KMS-11 (cell line): ENCODE data around the gene BBIP1.
"Not testable (repeated sequence)": the region's sequence is repeated elsewhere in the genome, so short reads cannot be mapped to it uniquely, and the experiment has no call there.

Experiments
- H2AFZ ChIP-seq: fragments of 200-600 bp; sonication (generic); 2 replicates; pipeline ENCODE4 v1.6.1; 2016; ENCODE audit warnings: antibody characterized with exemption, mixed run types, low read depth
- H3K27ac ChIP-seq: fragments of 200-600 bp; sonication (generic); 2 replicates; pipeline ENCODE4 v1.6.1; 2016; ENCODE audit warnings: mild to moderate bottlenecking, mixed run types
- H3K27me3 ChIP-seq: fragments of 200-600 bp; sonication (generic); 2 replicates; pipeline ENCODE4 v1.6.1; 2017; ENCODE audit warnings: mild to moderate bottlenecking, low read depth, mixed run types, moderate library complexity; ENCODE audit not compliant: insufficient read depth
- H3K36me3 ChIP-seq: fragments of 200-600 bp; sonication (generic); 2 replicates; pipeline ENCODE4 v1.6.1; 2017; ENCODE audit warnings: mild to moderate bottlenecking, mixed run types; ENCODE audit not compliant: insufficient read depth
- H3K4me1 ChIP-seq: fragments of 200-600 bp; sonication (generic); 2 replicates; pipeline ENCODE4 v1.6.1; 2016; ENCODE audit warnings: mild to moderate bottlenecking, low read depth, mixed run types; ENCODE audit not compliant: poor library complexity, severe bottlenecking
- H3K4me2 ChIP-seq: fragments of 200-600 bp; sonication (generic); 2 replicates; pipeline ENCODE4 v1.7.0; 2016; ENCODE audit warnings: mild to moderate bottlenecking, mixed run types
- H3K4me3 ChIP-seq: fragments of 200-600 bp; sonication (generic); IDR thresholded peaks from 2 replicates; pipeline ENCODE4 v1.6.1; 2017; ENCODE audit warnings: low read depth, low read length, mixed read lengths; ENCODE audit not compliant: insufficient read depth
- H3K79me2 ChIP-seq: fragments of 200-600 bp; sonication (generic); 2 replicates; pipeline ENCODE4 v1.6.1; 2016; ENCODE audit warnings: low read depth, mixed run types; ENCODE audit not compliant: insufficient read depth
- H3K9ac ChIP-seq: fragments of 200-600 bp; sonication (generic); 2 replicates; pipeline ENCODE4 v1.6.1; 2016; ENCODE audit warnings: mild to moderate bottlenecking, mixed run types
- H4K20me1 ChIP-seq: fragments of 200-600 bp; sonication (generic); 2 replicates; pipeline ENCODE4 v1.6.1; 2016; ENCODE audit warnings: mild to moderate bottlenecking, mixed run types; ENCODE audit not compliant: insufficient read depth
- CTCF ChIP-seq: fragments of 200-600 bp; sonication (generic); conservative IDR thresholded peaks from 2 replicates; pipeline ENCODE4 v1.6.1; 2017; ENCODE audit warnings: low read depth, mild to moderate bottlenecking, antibody characterized with exemption, low read length, moderate library complexity, mixed read lengths

Gene BBIP1

GRCh38 chr10:110870823-110871297 is 48.1 kb downstream of the BBIP1 start:
- peak overlapping the region; percentile 74 for H3K4me2 ChIP-seq
- no peak overlapping the region for H3K4me3 ChIP-seq
- H3K79me2 ChIP-seq, result peaks cover 12% of the 10 kb centered on the region; the same call in 1 of the 2 replicates
- H3K36me3 ChIP-seq, result no peaks in the 10 kb centered on the region
- H2AFZ ChIP-seq, result peak overlapping the region; percentile 63; the same call in 1 of the 2 replicates
- H3K9ac ChIP-seq, result peak overlapping the region; percentile 87; the same call in 1 of the 2 replicates
- H3K27ac ChIP-seq, result peak overlapping the region; percentile 67
- H4K20me1 ChIP-seq, result no peaks in the 10 kb centered on the region
- H3K27me3 ChIP-seq, result no peaks in the 10 kb centered on the region
- peaks cover 26% of the 10 kb centered on the region for H3K4me1 ChIP-seq
- no peak for TF ChIP-seq CTCF

GRCh38 chr10:110868981-110869380 is 50.0 kb downstream of the BBIP1 start:
- H3K4me2 ChIP-seq, result no peak overlapping the region
- H2AFZ ChIP-seq, result no peak overlapping the region
- no peak overlapping the region for H3K27ac ChIP-seq
- H3K4me1 ChIP-seq, result peaks cover 25% of the 10 kb centered on the region
- H4K20me1 ChIP-seq, result no peaks in the 10 kb centered on the region
- H3K79me2 ChIP-seq, result peaks cover 10% of the 10 kb centered on the region; the same call in 1 of the 2 replicates
- H3K27me3 ChIP-seq, result no peaks in the 10 kb centered on the region
- H3K9ac ChIP-seq, result no peak overlapping the region
- no peaks in the 10 kb centered on the region for H3K36me3 ChIP-seq
- TF ChIP-seq CTCF, result no peak
- no peak overlapping the region for H3K4me3 ChIP-seq

GRCh38 chr10:110867807-110868465 is 51.0 kb downstream of the BBIP1 start:
- Histone ChIP-seq H3K9ac (no peak overlapping the region), H3K4me3 (no peak overlapping the region), H3K4me1 (peaks cover 14% of the 10 kb centered on the region), H3K4me2 (no peak overlapping the region), H3K27ac (no peak overlapping the region), H4K20me1 (no peaks in the 10 kb centered on the region), H3K27me3 (no peaks in the 10 kb centered on the region), H3K79me2 (0 out of 2 replicates have a peak, but pooled peaks cover under 1% of the 10 kb centered on the region), H3K36me3 (no peaks in the 10 kb centered on the region), H2AFZ (no peak overlapping the region)
- TF ChIP-seq CTCF, result no peak

- H3K4me3 ChIP-seq, H3K79me2 ChIP-seq, H4K20me1 ChIP-seq, H3K27ac ChIP-seq, H3K4me2 ChIP-seq, H3K9ac ChIP-seq, H3K36me3 ChIP-seq, H3K27me3 ChIP-seq, H2AFZ ChIP-seq: not testable (repeated sequence)
- peaks cover 12% of the 10 kb centered on the region for H3K4me1 ChIP-seq
These were observed 51.8 kb downstream of the BBIP1 start for GRCh38 chr10:110867011-110867806.
